ENCODE results near the gene WDR81.

DNA sequence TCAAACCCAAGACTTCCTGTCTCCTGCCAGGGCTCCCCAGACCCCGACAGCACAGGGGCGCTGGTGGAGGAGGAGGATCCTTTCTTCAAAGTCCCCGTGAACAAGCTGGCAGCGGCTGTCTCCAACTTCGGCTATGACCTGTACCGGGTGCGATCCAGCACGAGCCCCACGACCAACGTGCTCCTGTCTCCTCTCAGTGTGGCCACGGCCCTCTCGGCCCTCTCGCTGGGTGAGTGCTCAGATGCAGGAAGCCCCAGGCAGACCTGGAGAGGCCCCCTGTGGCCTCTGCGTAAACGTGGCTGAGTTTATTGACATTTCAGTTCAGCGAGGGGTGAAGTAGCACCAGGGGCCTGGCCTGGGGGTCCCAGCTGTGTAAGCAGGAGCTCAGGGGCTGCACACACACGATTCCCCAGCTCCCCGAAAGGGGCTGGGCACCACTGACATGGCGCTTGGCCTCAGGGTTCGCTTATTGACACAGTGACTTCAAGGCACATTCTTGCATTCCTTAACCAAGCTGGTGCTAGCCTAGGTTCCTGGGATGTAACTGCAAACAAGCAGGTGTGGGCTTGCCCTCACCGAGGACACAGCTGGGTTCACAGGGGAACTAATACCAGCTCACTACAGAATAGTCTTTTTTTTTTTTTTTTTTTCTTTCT is 45.4 kb downstream of the WDR81 start:
- TF ChIP-seq, protein P1, sequence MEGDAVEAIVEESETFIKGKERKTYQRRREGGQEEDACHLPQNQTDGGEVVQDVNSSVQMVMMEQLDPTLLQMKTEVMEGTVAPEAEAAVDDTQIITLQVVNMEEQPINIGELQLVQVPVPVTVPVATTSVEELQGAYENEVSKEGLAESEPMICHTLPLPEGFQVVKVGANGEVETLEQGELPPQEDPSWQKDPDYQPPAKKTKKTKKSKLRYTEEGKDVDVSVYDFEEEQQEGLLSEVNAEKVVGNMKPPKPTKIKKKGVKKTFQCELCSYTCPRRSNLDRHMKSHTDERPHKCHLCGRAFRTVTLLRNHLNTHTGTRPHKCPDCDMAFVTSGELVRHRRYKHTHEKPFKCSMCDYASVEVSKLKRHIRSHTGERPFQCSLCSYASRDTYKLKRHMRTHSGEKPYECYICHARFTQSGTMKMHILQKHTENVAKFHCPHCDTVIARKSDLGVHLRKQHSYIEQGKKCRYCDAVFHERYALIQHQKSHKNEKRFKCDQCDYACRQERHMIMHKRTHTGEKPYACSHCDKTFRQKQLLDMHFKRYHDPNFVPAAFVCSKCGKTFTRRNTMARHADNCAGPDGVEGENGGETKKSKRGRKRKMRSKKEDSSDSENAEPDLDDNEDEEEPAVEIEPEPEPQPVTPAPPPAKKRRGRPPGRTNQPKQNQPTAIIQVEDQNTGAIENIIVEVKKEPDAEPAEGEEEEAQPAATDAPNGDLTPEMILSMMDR (IDR thresholded peaks at IDR 0.05) = no peak
- no peak for TF ChIP-seq EP300 (IDR thresholded peaks at IDR 0.05)
- no peak for TF ChIP-seq RAD21 (conservative IDR thresholded peaks at IDR 0.05 in 1 of 2, IDR thresholded peaks at IDR 0.05 in 1 of 2)
- TF ChIP-seq MAX (IDR thresholded peaks at IDR 0.05) = peak; percentile 22; the same call in 1 of the 2 replicates
- no peak for TF ChIP-seq RNF2 (IDR thresholded peaks at IDR 0.05; ENCODE audit: borderline replicate concordance, low read depth)
- TF ChIP-seq POLR2AphosphoS2 (conservative IDR thresholded peaks at IDR 0.05; ENCODE audit: low read length) = no peak

All from A549 (cell line).